Measurements from ENCODE around the gene PALB2. TPM values are rescaled to one million over a fixed set of nuclear protein-coding genes. Genes with fewer than 3 reads are reported as not detected.
A peak's percentile ranks its signal among the peaks of the same experiment; 100 is the strongest.

Gene PALB2
- total and polyA plus RNA-seq, 9 of the 15 experiments (the other 6 are each of a cell fraction or from before 2014, with no cell fraction given) = 7.0 to 25.8 (median 15.2) TPM

DNA sequence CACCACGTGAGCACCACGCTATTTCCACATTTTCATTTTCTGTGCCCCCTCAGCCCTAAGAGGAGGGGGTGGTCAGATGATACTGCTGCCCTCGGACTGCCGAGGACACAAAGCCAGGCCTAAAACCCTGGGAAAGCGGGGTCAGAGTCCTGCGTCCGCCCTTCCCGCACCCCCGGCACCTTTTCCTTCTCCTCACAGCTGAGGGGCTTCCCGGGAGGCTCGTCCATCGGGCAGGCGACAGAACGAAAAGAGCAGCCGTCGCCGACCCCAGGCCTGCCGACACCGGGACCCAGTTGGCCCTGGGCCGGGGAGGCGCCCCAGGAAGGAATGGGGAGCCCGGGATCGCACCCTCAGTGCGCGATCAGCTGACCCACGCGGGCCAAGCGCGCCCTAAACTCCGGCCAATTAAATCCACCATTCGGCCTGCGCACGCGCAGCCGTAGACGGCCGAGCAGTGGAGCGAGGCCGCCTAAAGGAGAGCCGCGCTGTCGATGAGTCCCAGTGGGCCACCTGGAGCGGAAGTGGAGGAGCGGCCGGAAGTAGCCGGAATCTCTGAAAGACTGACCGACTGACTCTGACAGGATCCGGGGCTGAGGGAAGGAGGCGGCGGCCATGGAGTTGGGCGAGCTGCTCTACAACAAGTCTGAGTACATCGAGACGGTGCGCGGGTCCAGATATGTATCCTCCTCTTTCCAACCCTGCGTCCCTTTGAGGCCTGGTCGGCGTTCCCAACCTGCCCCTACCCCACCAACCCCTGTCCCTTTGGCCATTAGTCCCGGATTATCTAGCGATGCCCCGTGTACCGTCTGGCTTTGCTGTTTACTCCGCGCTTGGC, at the start of gene PALB2, which contains the start of gene DCTN5 (continued):
- TF ChIP-seq CEBPB (tag; IDR thresholded peaks at IDR 0.05) (no peak), ZNF444 (CRISPR knock-in tag; IDR thresholded peaks at IDR 0.05) (no peak), CREB1 (IDR thresholded peaks at IDR 0.05) (peak; percentile 42; the same call in 1 of the 2 replicates), CREB1 (CRISPR knock-in tag; IDR thresholded peaks at IDR 0.05) (peak; percentile 78), ZNF3 (CRISPR knock-in tag; IDR thresholded peaks at IDR 0.05) (no peak), SIRT6 (IDR thresholded peaks at IDR 0.05; ENCODE audit: low read depth, low read length) (no peak), JUNB (CRISPR knock-in tag; conservative IDR thresholded peaks at IDR 0.05) (no peak), RBM39 (optimal IDR thresholded peaks at IDR 0.05; ENCODE audit: low read depth, low read length) (no peak), CHD2 (IDR thresholded peaks at IDR 0.05; ENCODE audit: low read depth, low read length) (no peak), PHB2 (IDR thresholded peaks at IDR 0.05; ENCODE audit: low read depth) (no peak), ZNF354B (CRISPR knock-in tag; IDR thresholded peaks at IDR 0.05) (no peak)
- TF ChIP-seq, protein P1, sequence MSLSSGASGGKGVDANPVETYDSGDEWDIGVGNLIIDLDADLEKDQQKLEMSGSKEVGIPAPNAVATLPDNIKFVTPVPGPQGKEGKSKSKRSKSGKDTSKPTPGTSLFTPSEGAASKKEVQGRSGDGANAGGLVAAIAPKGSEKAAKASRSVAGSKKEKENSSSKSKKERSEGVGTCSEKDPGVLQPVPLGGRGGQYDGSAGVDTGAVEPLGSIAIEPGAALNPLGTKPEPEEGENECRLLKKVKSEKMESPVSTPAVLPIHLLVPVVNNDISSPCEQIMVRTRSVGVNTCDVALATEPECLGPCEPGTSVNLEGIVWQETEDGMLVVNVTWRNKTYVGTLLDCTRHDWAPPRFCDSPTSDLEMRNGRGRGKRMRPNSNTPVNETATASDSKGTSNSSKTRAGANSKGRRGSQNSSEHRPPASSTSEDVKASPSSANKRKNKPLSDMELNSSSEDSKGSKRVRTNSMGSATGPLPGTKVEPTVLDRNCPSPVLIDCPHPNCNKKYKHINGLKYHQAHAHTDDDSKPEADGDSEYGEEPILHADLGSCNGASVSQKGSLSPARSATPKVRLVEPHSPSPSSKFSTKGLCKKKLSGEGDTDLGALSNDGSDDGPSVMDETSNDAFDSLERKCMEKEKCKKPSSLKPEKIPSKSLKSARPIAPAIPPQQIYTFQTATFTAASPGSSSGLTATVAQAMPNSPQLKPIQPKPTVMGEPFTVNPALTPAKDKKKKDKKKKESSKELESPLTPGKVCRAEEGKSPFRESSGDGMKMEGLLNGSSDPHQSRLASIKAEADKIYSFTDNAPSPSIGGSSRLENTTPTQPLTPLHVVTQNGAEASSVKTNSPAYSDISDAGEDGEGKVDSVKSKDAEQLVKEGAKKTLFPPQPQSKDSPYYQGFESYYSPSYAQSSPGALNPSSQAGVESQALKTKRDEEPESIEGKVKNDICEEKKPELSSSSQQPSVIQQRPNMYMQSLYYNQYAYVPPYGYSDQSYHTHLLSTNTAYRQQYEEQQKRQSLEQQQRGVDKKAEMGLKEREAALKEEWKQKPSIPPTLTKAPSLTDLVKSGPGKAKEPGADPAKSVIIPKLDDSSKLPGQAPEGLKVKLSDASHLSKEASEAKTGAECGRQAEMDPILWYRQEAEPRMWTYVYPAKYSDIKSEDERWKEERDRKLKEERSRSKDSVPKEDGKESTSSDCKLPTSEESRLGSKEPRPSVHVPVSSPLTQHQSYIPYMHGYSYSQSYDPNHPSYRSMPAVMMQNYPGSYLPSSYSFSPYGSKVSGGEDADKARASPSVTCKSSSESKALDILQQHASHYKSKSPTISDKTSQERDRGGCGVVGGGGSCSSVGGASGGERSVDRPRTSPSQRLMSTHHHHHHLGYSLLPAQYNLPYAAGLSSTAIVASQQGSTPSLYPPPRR (CRISPR knock-in tag; IDR thresholded peaks at IDR 0.05; ENCODE audit: borderline replicate concordance) = 0 out of 2 replicates have a peak, but pooled peaks have one; percentile 47
- TF ChIP-seq, protein P2, sequence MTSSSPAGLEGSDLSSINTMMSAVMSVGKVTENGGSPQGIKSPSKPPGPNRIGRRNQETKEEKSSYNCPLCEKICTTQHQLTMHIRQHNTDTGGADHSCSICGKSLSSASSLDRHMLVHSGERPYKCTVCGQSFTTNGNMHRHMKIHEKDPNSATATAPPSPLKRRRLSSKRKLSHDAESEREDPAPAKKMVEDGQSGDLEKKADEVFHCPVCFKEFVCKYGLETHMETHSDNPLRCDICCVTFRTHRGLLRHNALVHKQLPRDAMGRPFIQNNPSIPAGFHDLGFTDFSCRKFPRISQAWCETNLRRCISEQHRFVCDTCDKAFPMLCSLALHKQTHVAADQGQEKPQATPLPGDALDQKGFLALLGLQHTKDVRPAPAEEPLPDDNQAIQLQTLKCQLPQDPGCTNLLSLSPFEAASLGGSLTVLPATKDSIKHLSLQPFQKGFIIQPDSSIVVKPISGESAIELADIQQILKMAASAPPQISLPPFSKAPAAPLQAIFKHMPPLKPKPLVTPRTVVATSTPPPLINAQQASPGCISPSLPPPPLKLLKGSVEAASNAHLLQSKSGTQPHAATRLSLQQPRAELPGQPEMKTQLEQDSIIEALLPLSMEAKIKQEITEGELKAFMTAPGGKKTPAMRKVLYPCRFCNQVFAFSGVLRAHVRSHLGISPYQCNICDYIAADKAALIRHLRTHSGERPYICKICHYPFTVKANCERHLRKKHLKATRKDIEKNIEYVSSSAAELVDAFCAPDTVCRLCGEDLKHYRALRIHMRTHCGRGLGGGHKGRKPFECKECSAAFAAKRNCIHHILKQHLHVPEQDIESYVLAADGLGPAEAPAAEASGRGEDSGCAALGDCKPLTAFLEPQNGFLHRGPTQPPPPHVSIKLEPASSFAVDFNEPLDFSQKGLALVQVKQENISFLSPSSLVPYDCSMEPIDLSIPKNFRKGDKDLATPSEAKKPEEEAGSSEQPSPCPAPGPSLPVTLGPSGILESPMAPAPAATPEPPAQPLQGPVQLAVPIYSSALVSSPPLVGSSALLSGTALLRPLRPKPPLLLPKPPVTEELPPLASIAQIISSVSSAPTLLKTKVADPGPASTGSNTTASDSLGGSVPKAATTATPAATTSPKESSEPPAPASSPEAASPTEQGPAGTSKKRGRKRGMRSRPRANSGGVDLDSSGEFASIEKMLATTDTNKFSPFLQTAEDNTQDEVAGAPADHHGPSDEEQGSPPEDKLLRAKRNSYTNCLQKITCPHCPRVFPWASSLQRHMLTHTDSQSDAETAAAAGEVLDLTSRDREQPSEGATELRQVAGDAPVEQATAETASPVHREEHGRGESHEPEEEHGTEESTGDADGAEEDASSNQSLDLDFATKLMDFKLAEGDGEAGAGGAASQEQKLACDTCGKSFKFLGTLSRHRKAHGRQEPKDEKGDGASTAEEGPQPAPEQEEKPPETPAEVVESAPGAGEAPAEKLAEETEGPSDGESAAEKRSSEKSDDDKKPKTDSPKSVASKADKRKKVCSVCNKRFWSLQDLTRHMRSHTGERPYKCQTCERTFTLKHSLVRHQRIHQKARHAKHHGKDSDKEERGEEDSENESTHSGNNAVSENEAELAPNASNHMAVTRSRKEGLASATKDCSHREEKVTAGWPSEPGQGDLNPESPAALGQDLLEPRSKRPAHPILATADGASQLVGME (CRISPR knock-in tag; IDR thresholded peaks at IDR 0.05) = peak; percentile 59; the same call in 1 of the 2 replicates

All from K562 (cell line).